Peyer's patch (tissue), 4 donors: ENCODE results near the gene CRAMP1.

Source experiments
- POLR2A ChIP-seq, 2 donors: fragments of 450-650 bp; IDR thresholded peaks; one replicate each; pipeline ENCODE4 v1.5.1; 2017; ENCODE audit warnings: antibody characterized with exemption in 2 of 2, mild to moderate bottlenecking in 2 of 2, moderate library complexity in 2 of 2
- TF ChIP-seq, protein P1 (sequence below), 6 experiments: fragments of 450-650 bp in 4 of 6; fragments of 200-600 bp in 2 of 6; sonication (generic) in 1 of 6; IDR thresholded peaks; one replicate each; pipeline ENCODE4 v1.5.1; 2017 to 2019; ENCODE audit warnings: antibody characterized with exemption in 6 of 6, mild to moderate bottlenecking in 3 of 6, moderate library complexity in 1 of 6

DNA sequence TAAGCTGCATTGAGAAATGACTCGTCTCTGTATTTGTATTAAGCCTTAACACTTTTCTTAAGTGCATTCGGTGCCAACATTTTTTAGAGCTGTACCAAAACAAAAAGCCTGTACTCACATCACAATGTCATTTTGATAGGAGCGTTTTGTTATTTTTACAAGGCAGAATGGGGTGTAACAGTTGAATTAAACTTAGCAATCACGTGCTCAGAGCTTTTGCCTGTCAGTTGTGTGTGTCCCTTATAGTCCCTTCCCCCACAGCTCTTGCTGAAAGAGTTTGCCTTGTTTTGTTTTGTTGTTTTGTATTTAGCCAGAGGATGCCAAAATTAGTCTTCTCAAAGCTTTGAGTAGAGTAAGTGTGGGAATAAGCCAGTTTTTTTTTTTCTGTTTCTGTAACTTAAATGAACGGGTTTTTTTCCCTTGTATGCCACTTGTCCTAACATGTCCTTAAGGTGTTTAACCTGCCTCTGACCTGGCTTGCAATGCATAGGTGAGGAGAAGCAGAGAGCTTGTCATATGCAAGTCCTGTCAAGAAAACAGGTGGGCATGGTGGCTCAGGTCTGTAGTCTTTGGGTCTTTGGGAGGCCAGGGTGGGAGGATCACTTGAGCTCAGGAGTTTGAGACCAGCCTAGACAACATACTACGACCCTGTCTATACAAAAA is 89.2 kb downstream of the CRAMP1 start:
- no peak for TF ChIP-seq POLR2A (IDR thresholded peaks at IDR 0.05)
- TF ChIP-seq, protein P1, sequence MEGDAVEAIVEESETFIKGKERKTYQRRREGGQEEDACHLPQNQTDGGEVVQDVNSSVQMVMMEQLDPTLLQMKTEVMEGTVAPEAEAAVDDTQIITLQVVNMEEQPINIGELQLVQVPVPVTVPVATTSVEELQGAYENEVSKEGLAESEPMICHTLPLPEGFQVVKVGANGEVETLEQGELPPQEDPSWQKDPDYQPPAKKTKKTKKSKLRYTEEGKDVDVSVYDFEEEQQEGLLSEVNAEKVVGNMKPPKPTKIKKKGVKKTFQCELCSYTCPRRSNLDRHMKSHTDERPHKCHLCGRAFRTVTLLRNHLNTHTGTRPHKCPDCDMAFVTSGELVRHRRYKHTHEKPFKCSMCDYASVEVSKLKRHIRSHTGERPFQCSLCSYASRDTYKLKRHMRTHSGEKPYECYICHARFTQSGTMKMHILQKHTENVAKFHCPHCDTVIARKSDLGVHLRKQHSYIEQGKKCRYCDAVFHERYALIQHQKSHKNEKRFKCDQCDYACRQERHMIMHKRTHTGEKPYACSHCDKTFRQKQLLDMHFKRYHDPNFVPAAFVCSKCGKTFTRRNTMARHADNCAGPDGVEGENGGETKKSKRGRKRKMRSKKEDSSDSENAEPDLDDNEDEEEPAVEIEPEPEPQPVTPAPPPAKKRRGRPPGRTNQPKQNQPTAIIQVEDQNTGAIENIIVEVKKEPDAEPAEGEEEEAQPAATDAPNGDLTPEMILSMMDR (IDR thresholded peaks at IDR 0.05) = no peak
